Neural progenitor cell (in vitro differentiated cells): ENCODE measurements around the gene IL33. TPM values are rescaled to one million over a fixed set of nuclear protein-coding genes. Genes with fewer than 3 reads are reported as not detected.

ENCODE experiments used
- DNase-seq: peaks from one replicate; pipeline ENCODE4 v3.0.0-alpha.2; 2016; ENCODE audit warnings: low spot score
- H2AFZ ChIP-seq: fragments of 200-600 bp; sonication (generic); replicated peaks from 2 replicates; pipeline ENCODE4 v1.6.1; 2016; ENCODE audit warnings: antibody characterized with exemption
- H3F3A ChIP-seq: fragments of 200-600 bp; sonication (generic); 2 replicates; pipeline ENCODE4 v1.6.1; 2016; ENCODE audit warnings: antibody characterized with exemption, low read depth
- H3K27ac ChIP-seq: fragments of 200-600 bp; sonication (generic); 2 replicates; pipeline ENCODE4 v1.5.1; 2016; ENCODE audit warnings: mild to moderate bottlenecking
- H3K27me3 ChIP-seq: fragments of 200-600 bp; sonication (generic); 2 replicates; pipeline ENCODE4 v1.6.1; 2016; ENCODE audit warnings: mild to moderate bottlenecking, moderate library complexity
- H3K36me3 ChIP-seq: fragments of 200-600 bp; sonication (generic); 2 replicates; pipeline ENCODE4 v1.5.1; 2016
- H3K4me1 ChIP-seq: fragments of 200-600 bp; sonication (generic); 2 replicates; pipeline ENCODE4 v1.6.1; 2016; ENCODE audit warnings: mixed run types
- H3K4me2 ChIP-seq: fragments of 200-600 bp; sonication (generic); 2 replicates; pipeline ENCODE4 v1.6.1; 2016
- H3K4me3 ChIP-seq: fragments of 200-600 bp; sonication (generic); 2 replicates; pipeline ENCODE4 v1.5.1; 2016
- H3K79me2 ChIP-seq: fragments of 200-600 bp; sonication (generic); 2 replicates; pipeline ENCODE4 v1.6.1; 2016; ENCODE audit warnings: low read depth
- H3K9ac ChIP-seq: fragments of 200-600 bp; sonication (generic); 2 replicates; pipeline ENCODE4 v1.6.1; 2016
- H3K9me3 ChIP-seq: fragments of 200-600 bp; sonication (generic); 2 replicates; pipeline ENCODE4 v1.5.1; 2016; ENCODE audit warnings: low read depth
- H4K20me1 ChIP-seq: fragments of 200-600 bp; sonication (generic); 2 replicates; pipeline ENCODE4 v1.6.1; 2016; ENCODE audit warnings: low read depth
- H3K27ac Mint-ChIP-seq: 3 replicates; pipeline ENCODE4 v1.8.0; 2021; ENCODE audit warnings: mixed read lengths
- H3K27me3 Mint-ChIP-seq: 2 replicates; pipeline ENCODE4 v1.8.0; 2022; ENCODE audit warnings: low read depth, mild to moderate bottlenecking, inconsistent platforms, moderate library complexity, mixed read lengths; ENCODE audit not compliant: insufficient read depth
- H3K36me3 Mint-ChIP-seq: 3 replicates; pipeline ENCODE4 v1.8.0; 2021; ENCODE audit warnings: mixed read lengths
- H3K4me1 Mint-ChIP-seq: 3 replicates; pipeline ENCODE4 v1.8.0; 2021; ENCODE audit warnings: mixed read lengths
- H3K4me3 Mint-ChIP-seq: 3 replicates; pipeline ENCODE4 v1.8.0; 2021; ENCODE audit warnings: mild to moderate bottlenecking, moderate library complexity, mixed read lengths
- H3K9me3 Mint-ChIP-seq: 3 replicates; pipeline ENCODE4 v1.8.0; 2020; ENCODE audit warnings: mixed read lengths
- EZH2 ChIP-seq: fragments of 200-600 bp; sonication (generic); IDR thresholded peaks from 2 replicates; pipeline ENCODE4 v1.6.1; 2017; ENCODE audit warnings: antibody characterized with exemption, mild to moderate bottlenecking, moderate library complexity
- EZH2phosphoT487 ChIP-seq: fragments of 200-600 bp; sonication (generic); IDR thresholded peaks from 2 replicates; pipeline ENCODE4 v1.6.1; 2017; ENCODE audit warnings: antibody characterized with exemption
- total RNA-seq: library from RNA; depleted of rRNA; stranded (reverse); fragments of >200 nt; gene quantifications from 2 replicates; pipeline ENCODE4 v1.2.3, GENCODE V29; 2015; ENCODE audit warnings: low replicate concordance
- TF ChIP-seq, protein P1 (sequence below): fragments of 200-600 bp; sonication (generic); IDR thresholded peaks from 2 replicates; pipeline ENCODE4 v1.5.1; 2017; ENCODE audit warnings: antibody characterized with exemption, mild to moderate bottlenecking

IL33 gene
- total RNA-seq, 1 donor from 2014 or later = not detected

DNA sequence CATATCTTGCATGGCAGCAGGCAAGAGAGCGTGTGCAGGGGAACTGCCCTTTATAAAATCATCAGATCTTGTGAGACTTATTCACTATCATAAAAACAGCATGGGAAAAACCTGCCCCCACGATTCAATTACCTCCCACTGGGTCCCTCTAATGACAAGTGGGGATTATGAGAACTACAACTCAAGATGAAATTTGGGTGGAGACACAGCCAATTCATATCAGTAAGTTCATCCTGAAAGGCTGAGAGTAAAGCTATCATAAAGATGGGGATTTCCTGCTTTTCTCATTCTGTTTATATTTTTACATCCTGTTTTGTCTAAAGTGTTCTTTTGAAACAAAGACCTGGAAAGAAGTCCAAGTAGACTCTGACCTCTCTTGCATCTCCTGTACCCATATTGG lies 28.9 kb upstream of the IL33 start:
- no peak overlapping the region for H3K27ac Mint-ChIP-seq
- H3F3A ChIP-seq = no peaks in the 10 kb centered on the region
- no peak overlapping the region for H3K9ac ChIP-seq
- H2AFZ ChIP-seq = no peak overlapping the region
- no peak overlapping the region for H3K4me3 ChIP-seq
- no peak overlapping the region for H3K4me2 ChIP-seq
- no peaks in the 10 kb centered on the region for H3K36me3 ChIP-seq
- TF ChIP-seq, protein P1, sequence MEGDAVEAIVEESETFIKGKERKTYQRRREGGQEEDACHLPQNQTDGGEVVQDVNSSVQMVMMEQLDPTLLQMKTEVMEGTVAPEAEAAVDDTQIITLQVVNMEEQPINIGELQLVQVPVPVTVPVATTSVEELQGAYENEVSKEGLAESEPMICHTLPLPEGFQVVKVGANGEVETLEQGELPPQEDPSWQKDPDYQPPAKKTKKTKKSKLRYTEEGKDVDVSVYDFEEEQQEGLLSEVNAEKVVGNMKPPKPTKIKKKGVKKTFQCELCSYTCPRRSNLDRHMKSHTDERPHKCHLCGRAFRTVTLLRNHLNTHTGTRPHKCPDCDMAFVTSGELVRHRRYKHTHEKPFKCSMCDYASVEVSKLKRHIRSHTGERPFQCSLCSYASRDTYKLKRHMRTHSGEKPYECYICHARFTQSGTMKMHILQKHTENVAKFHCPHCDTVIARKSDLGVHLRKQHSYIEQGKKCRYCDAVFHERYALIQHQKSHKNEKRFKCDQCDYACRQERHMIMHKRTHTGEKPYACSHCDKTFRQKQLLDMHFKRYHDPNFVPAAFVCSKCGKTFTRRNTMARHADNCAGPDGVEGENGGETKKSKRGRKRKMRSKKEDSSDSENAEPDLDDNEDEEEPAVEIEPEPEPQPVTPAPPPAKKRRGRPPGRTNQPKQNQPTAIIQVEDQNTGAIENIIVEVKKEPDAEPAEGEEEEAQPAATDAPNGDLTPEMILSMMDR = no peak
- TF ChIP-seq EZH2 (no peak), EZH2phosphoT487 (no peak)
- peaks cover 5% of the 10 kb centered on the region for H3K4me1 Mint-ChIP-seq
- H3K27me3 Mint-ChIP-seq = peaks cover 4% of the 10 kb centered on the region
- no peak overlapping the region for H3K4me3 Mint-ChIP-seq
- H3K9me3 ChIP-seq = no peaks in the 10 kb centered on the region
- H3K36me3 Mint-ChIP-seq = no peaks in the 10 kb centered on the region
- H3K9me3 Mint-ChIP-seq = no peaks in the 10 kb centered on the region
- DNase-seq = no peak
- no peaks in the 10 kb centered on the region for H3K4me1 ChIP-seq
- H3K27ac ChIP-seq = no peak overlapping the region
- no peaks in the 10 kb centered on the region for H3K79me2 ChIP-seq
- H3K27me3 ChIP-seq = no peaks in the 10 kb centered on the region
- H4K20me1 ChIP-seq = no peaks in the 10 kb centered on the region

DNA sequence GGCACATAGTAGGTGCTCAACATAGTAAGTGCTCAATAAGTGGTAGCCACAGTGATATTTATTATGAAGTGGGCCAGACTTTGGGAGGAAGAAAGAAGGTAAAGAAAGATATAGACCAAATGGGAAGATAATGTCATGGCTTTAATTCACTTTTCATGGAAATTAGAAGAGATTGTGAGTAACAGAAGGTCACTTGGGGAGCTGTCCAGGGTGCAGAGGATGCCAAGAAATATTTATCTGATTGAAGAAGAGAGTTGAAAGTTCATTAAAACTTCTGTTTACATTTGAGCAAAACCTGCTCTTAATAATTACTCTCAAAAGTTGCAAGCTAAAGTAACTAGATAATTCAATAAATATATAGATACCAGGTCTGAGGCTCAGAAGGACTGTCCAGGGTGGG lies 28.3 kb upstream of the IL33 start:
- Histone ChIP-seq H4K20me1 (no peaks in the 10 kb centered on the region), H3K4me1 (no peaks in the 10 kb centered on the region), H2AFZ (no peak overlapping the region), H3K4me2 (no peak overlapping the region), H3K4me3 (no peak overlapping the region), H3K9me3 (no peaks in the 10 kb centered on the region), H3K27ac (no peak overlapping the region), H3K27me3 (no peaks in the 10 kb centered on the region), H3K79me2 (no peaks in the 10 kb centered on the region), H3K9ac (no peak overlapping the region), H3F3A (no peaks in the 10 kb centered on the region), H3K36me3 (no peaks in the 10 kb centered on the region)
- Mint-ChIP-seq H3K9me3 (no peaks in the 10 kb centered on the region), H3K4me1 (peaks cover 5% of the 10 kb centered on the region), H3K4me3 (no peak overlapping the region), H3K36me3 (no peaks in the 10 kb centered on the region), H3K27me3 (peaks cover 3% of the 10 kb centered on the region), H3K27ac (no peak overlapping the region)
- TF ChIP-seq EZH2 (no peak), EZH2phosphoT487 (no peak)
- TF ChIP-seq, protein P1 = no peak
- DNase-seq = no peak

DNA sequence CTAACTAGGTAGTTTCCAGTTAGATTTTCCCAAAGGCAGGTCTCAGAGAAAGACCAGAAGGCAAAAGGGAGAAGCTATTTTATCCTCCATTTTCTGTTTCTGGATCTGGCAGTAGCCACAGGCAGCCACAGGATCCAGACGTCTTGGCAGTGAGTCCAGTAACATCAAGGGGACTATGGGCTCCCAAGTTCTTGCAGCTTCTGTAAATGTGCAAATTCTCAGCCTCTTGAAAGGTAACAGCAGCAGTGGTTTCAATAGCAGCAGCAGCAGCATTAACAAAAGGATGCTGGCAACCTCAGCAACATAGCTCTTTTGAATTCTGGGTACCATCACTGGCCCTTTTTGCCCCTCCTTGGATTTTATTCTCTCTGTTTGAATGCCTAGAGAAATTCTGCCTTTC lies 27.1 kb upstream of the IL33 start:
- Mint-ChIP-seq H3K4me3 (no peak overlapping the region), H3K27ac (no peak overlapping the region), H3K36me3 (no peaks in the 10 kb centered on the region), H3K4me1 (no peaks in the 10 kb centered on the region), H3K27me3 (peaks cover 4% of the 10 kb centered on the region), H3K9me3 (no peaks in the 10 kb centered on the region)
- Histone ChIP-seq H3K79me2 (no peaks in the 10 kb centered on the region), H3K4me2 (no peak overlapping the region), H4K20me1 (no peaks in the 10 kb centered on the region), H3K4me1 (no peaks in the 10 kb centered on the region), H3F3A (no peaks in the 10 kb centered on the region), H2AFZ (no peak overlapping the region), H3K27ac (no peak overlapping the region), H3K27me3 (no peaks in the 10 kb centered on the region), H3K4me3 (no peak overlapping the region), H3K9me3 (no peaks in the 10 kb centered on the region), H3K9ac (no peak overlapping the region), H3K36me3 (no peaks in the 10 kb centered on the region)
- DNase-seq = no peak
- TF ChIP-seq EZH2phosphoT487 (no peak), EZH2 (no peak)
- TF ChIP-seq, protein P1 = no peak
